SK-N-SH (cell line): ENCODE measurements around the gene GULP1.

Source experiments
- CTCF ChIP-seq: fragments of 200-600 bp; sonication (generic); IDR thresholded peaks from 2 replicates; pipeline ENCODE4 v1.6.1; 2017; ENCODE audit warnings: antibody characterized with exemption, mild to moderate bottlenecking, moderate library complexity
- EZH2phosphoT487 ChIP-seq: fragments of 200-600 bp; sonication (generic); IDR thresholded peaks from 2 replicates; pipeline ENCODE4 v1.6.1; 2017; ENCODE audit warnings: low read depth, mixed run types, mild to moderate bottlenecking, antibody characterized with exemption, moderate library complexity, borderline replicate concordance
- JUND ChIP-seq: IDR thresholded peaks from 2 replicates; pipeline ENCODE4 v1.4.0; 2012
- TAF1 ChIP-seq: IDR thresholded peaks from 2 replicates; pipeline ENCODE4 v1.6.1; 2012; ENCODE audit warnings: low read depth, mild to moderate bottlenecking, low read length, moderate library complexity, borderline replicate concordance
- YY1 ChIP-seq: IDR thresholded peaks from 2 replicates; pipeline ENCODE4 v1.4.0; 2012; ENCODE audit warnings: low read depth, mild to moderate bottlenecking
- TF ChIP-seq, protein P1 (sequence below): IDR thresholded peaks from 2 replicates; pipeline ENCODE4 v1.6.1; 2012; ENCODE audit warnings: mild to moderate bottlenecking, low read depth, low read length, moderate library complexity
- TF ChIP-seq, protein P2 (sequence below): IDR thresholded peaks from 2 replicates; pipeline ENCODE4 v1.4.0; 2012; ENCODE audit warnings: low read depth
- TF ChIP-seq, protein P3 (sequence below): IDR thresholded peaks from 2 replicates; pipeline ENCODE4 v1.4.0; 2012; ENCODE audit warnings: low read depth, borderline replicate concordance

DNA sequence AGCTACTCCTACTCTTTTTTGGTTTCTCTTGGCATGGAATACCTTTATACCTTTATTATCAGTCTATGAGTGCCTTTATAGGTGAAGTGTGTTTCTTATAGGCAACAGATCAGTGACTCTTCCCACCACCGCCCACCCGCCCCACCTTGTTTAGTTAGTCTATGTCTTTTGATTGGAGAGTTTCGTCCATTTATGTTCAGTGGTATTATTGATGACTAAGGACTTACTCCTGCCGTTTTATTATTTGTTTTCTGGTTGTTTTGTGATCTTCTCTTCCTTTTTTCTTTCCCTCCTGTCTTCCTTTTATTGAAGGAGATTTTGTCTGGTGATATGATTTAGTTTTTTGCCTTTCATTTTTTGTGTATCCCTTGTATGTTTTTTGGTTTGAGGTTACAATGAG is 179.5 kb downstream of the GULP1 start:
- TF ChIP-seq, protein P1, sequence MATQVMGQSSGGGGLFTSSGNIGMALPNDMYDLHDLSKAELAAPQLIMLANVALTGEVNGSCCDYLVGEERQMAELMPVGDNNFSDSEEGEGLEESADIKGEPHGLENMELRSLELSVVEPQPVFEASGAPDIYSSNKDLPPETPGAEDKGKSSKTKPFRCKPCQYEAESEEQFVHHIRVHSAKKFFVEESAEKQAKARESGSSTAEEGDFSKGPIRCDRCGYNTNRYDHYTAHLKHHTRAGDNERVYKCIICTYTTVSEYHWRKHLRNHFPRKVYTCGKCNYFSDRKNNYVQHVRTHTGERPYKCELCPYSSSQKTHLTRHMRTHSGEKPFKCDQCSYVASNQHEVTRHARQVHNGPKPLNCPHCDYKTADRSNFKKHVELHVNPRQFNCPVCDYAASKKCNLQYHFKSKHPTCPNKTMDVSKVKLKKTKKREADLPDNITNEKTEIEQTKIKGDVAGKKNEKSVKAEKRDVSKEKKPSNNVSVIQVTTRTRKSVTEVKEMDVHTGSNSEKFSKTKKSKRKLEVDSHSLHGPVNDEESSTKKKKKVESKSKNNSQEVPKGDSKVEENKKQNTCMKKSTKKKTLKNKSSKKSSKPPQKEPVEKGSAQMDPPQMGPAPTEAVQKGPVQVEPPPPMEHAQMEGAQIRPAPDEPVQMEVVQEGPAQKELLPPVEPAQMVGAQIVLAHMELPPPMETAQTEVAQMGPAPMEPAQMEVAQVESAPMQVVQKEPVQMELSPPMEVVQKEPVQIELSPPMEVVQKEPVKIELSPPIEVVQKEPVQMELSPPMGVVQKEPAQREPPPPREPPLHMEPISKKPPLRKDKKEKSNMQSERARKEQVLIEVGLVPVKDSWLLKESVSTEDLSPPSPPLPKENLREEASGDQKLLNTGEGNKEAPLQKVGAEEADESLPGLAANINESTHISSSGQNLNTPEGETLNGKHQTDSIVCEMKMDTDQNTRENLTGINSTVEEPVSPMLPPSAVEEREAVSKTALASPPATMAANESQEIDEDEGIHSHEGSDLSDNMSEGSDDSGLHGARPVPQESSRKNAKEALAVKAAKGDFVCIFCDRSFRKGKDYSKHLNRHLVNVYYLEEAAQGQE, result no peak
- TF ChIP-seq, protein P2, sequence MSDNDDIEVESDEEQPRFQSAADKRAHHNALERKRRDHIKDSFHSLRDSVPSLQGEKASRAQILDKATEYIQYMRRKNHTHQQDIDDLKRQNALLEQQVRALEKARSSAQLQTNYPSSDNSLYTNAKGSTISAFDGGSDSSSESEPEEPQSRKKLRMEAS, result no peak
- TF ChIP-seq, protein P3, sequence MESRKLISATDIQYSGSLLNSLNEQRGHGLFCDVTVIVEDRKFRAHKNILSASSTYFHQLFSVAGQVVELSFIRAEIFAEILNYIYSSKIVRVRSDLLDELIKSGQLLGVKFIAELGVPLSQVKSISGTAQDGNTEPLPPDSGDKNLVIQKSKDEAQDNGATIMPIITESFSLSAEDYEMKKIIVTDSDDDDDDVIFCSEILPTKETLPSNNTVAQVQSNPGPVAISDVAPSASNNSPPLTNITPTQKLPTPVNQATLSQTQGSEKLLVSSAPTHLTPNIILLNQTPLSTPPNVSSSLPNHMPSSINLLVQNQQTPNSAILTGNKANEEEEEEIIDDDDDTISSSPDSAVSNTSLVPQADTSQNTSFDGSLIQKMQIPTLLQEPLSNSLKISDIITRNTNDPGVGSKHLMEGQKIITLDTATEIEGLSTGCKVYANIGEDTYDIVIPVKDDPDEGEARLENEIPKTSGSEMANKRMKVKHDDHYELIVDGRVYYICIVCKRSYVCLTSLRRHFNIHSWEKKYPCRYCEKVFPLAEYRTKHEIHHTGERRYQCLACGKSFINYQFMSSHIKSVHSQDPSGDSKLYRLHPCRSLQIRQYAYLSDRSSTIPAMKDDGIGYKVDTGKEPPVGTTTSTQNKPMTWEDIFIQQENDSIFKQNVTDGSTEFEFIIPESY, result no peak
- TF ChIP-seq CTCF, result no peak
- no peak for TF ChIP-seq EZH2phosphoT487
- TF ChIP-seq JUND, result no peak
- TF ChIP-seq YY1, result no peak
- TF ChIP-seq TAF1, result no peak
